ENCODE data around the gene ALDH3B1. TPM values are rescaled to one million over a fixed set of nuclear protein-coding genes. Genes with fewer than 3 reads are reported as not detected.
"Not testable (repeated sequence)": the region's sequence is repeated elsewhere in the genome, so short reads cannot be mapped to it uniquely, and the experiment has no call there.

The ALDH3B1 gene, protein sequence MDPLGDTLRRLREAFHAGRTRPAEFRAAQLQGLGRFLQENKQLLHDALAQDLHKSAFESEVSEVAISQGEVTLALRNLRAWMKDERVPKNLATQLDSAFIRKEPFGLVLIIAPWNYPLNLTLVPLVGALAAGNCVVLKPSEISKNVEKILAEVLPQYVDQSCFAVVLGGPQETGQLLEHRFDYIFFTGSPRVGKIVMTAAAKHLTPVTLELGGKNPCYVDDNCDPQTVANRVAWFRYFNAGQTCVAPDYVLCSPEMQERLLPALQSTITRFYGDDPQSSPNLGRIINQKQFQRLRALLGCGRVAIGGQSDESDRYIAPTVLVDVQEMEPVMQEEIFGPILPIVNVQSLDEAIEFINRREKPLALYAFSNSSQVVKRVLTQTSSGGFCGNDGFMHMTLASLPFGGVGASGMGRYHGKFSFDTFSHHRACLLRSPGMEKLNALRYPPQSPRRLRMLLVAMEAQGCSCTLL
- total RNA-seq (2021): 98.1 and 104 TPM in 2 replicates
- percentile 72 among the genes with signal in this experiment for Bru-seq, nascent RNA
- percentile 75 among the genes with signal in this experiment for BruChase-seq, experiment 1, labeled RNA remaining after a 2-hour chase
- percentile 83 among the genes with signal in this experiment for BruChase-seq, experiment 2, labeled RNA remaining after a 6-hour chase
- long read RNA-seq, transcript ALDH3B1-210 (9 exons, 1,594 nt): minor isoform, 6 of 203 reads
- long read RNA-seq, transcript ALDH3B1-208 (9 exons, 2,078 nt): minor isoform, 13 of 203 reads
- long read RNA-seq, transcript ALDH3B1-201 (10 exons, 2,786 nt): major isoform, 125 of 203 reads
- long read RNA-seq, partial matches to known transcripts: 23 of 203 reads
- long read RNA-seq, other reads (novel, unspliced or antisense): 35 of 203 reads

- no peaks in the 10 kb centered on the region for H3K9me3 ChIP-seq (ENCODE audit: insufficient read depth, low read depth)
- ChIA-PET CTCF (interaction anchor here (0.5 to 1.1 kb wide), 2 partner anchors 10 to 33 kb away, joined by 8 read pairs; no protein-coding TSS in a partner anchor), POLR2A (ENCODE audit: unreplicated experiment) (interaction anchor here (0.5 to 1.0 kb wide), 15 partner anchors 8 to 1622 kb away, joined by 3 to 14 read pairs (median 4); no protein-coding TSS in a partner anchor)
- H3F3A ChIP-seq (ENCODE audit: insufficient read depth, low read depth): peaks cover 58% of the 10 kb centered on the region
- H3K4me3 ChIP-seq: peak within 1 kb of the TSS; percentile 59
- H3K4me1 ChIP-seq (replicated peaks; ENCODE audit: insufficient read depth): peaks cover 69% of the 10 kb centered on the region
- no peaks in the 10 kb centered on the region for H3K27me3 ChIP-seq (ENCODE audit: insufficient read depth, low read depth)
- H3K9me2 ChIP-seq (ENCODE audit: insufficient read depth): no peaks in the 10 kb centered on the region
- no peak within 1 kb of the TSS; the same call in 1 of the 2 replicates for H2AFZ ChIP-seq
- H3K36me3 ChIP-seq (ENCODE audit: low read depth): no peaks in the 10 kb centered on the region
- H3K27ac ChIP-seq: peak within 1 kb of the TSS; percentile 93
- peaks cover 22% of the 10 kb centered on the region; the same call in 1 of the 2 replicates for H3K79me2 ChIP-seq (ENCODE audit: low read depth)
- intact Hi-C loops (cut with micrococcal nuclease; ENCODE audit: unreplicated experiment): loop anchor here (1.0 to 10.0 kb wide), 5 partner anchors 10 to 166 kb away; no protein-coding TSS in a partner anchor
- no peak for TF ChIP-seq EZH2 (IDR thresholded peaks at IDR 0.05; ENCODE audit: low read depth)
- TF ChIP-seq, protein P1, sequence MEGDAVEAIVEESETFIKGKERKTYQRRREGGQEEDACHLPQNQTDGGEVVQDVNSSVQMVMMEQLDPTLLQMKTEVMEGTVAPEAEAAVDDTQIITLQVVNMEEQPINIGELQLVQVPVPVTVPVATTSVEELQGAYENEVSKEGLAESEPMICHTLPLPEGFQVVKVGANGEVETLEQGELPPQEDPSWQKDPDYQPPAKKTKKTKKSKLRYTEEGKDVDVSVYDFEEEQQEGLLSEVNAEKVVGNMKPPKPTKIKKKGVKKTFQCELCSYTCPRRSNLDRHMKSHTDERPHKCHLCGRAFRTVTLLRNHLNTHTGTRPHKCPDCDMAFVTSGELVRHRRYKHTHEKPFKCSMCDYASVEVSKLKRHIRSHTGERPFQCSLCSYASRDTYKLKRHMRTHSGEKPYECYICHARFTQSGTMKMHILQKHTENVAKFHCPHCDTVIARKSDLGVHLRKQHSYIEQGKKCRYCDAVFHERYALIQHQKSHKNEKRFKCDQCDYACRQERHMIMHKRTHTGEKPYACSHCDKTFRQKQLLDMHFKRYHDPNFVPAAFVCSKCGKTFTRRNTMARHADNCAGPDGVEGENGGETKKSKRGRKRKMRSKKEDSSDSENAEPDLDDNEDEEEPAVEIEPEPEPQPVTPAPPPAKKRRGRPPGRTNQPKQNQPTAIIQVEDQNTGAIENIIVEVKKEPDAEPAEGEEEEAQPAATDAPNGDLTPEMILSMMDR (conservative IDR thresholded peaks at IDR 0.05): no peak
- BruUV-seq (replicated peaks): TSS peak; percentile 11
- peak within 1 kb of the TSS; percentile 81 for H3K4me2 ChIP-seq
- H4K20me1 ChIP-seq (ENCODE audit: insufficient read depth): no peaks in the 10 kb centered on the region
- DNase-seq: peak; percentile 90 to 98
These were observed at the start of gene ALDH3B1 for GRCh38 chr11:68010090-68011041. TSS of gene ALDH3B1 (plus strand) at chr11:68010327. CDS start at chr11:68015298, 4,971 bp downstream.

DNA sequence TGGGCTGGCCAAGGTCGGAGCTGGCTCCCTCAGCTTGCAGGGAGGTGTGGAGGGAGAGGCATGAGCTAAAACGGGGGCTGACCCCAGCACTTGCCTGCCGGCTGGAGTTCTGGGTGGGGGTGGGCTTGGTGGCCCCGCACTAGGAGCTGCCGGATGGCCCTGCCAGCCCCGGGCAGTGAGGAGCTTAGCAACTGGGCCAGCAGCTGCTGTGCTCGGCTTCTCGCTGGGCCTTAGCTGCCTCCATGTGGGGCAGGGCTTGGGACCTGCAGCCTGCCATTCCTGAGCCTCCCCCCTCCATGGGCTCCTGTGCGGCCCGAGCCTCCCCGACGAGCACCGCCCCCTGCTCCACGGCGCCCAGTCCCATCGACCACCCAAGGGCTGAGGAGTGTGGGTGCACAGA, 46.9 kb upstream of the ALDH3B1 start:
- H3K27ac ChIP-seq; H3K79me2 ChIP-seq (ENCODE audit: low read depth); H3K9me3 ChIP-seq (ENCODE audit: insufficient read depth, low read depth); CTCF ChIA-PET; DNase-seq; H3K4me3 ChIP-seq; H3K9me2 ChIP-seq (ENCODE audit: insufficient read depth); H3K4me1 ChIP-seq (replicated peaks; ENCODE audit: insufficient read depth); H4K20me1 ChIP-seq (ENCODE audit: insufficient read depth); POLR2A ChIA-PET (ENCODE audit: unreplicated experiment); intact Hi-C loops (cut with micrococcal nuclease; ENCODE audit: unreplicated experiment); H2AFZ ChIP-seq; H3F3A ChIP-seq (ENCODE audit: insufficient read depth, low read depth); H3K4me2 ChIP-seq; H3K36me3 ChIP-seq (ENCODE audit: low read depth); BruUV-seq (replicated peaks): not testable (repeated sequence)
- peaks cover 19% of the 10 kb centered on the region for H3K27me3 ChIP-seq (ENCODE audit: insufficient read depth, low read depth)

DNA sequence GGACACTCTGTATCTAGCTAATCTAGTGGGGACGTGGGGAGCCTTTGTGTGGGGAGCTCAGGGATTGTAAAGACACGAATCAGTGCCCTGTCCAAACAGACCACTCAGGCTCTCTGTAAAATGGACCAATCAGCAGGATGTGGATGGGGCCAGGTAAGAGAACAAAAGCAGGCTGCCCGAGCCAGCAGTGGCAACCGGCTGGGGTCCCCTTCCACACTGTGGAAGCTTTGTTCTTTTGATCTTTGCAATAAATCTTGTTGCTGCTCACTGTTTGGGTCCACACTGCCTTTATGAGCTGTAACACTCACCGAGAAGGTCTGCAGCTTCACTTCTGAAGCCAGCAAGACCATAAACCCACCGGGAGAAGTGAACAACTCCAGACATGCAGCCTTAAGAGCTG, 46.2 kb upstream of the ALDH3B1 start:
- BruUV-seq (replicated peaks); DNase-seq; H3K27ac ChIP-seq; H3F3A ChIP-seq (ENCODE audit: insufficient read depth, low read depth); H3K4me2 ChIP-seq; H3K4me1 ChIP-seq (replicated peaks; ENCODE audit: insufficient read depth); H3K9me2 ChIP-seq (ENCODE audit: insufficient read depth); H3K4me3 ChIP-seq; POLR2A ChIA-PET (ENCODE audit: unreplicated experiment); H3K9me3 ChIP-seq (ENCODE audit: insufficient read depth, low read depth); H4K20me1 ChIP-seq (ENCODE audit: insufficient read depth); H3K36me3 ChIP-seq (ENCODE audit: low read depth); H2AFZ ChIP-seq; CTCF ChIA-PET; intact Hi-C loops (cut with micrococcal nuclease; ENCODE audit: unreplicated experiment); H3K79me2 ChIP-seq (ENCODE audit: low read depth): not testable (repeated sequence)
- peaks cover 19% of the 10 kb centered on the region for H3K27me3 ChIP-seq (ENCODE audit: insufficient read depth, low read depth)

- CTCF ChIA-PET: interaction anchor here (0.6 kb wide), 1 partner anchor 34 kb away, joined by 6 read pairs; no protein-coding TSS in a partner anchor
These were observed 45.4 kb upstream of the ALDH3B1 start for GRCh38 chr11:67964746-67965145.

GRCh38 chr11:67965830-67966348, 44.2 kb upstream of the ALDH3B1 start:
- H3K9me2 ChIP-seq (ENCODE audit: insufficient read depth); H4K20me1 ChIP-seq (ENCODE audit: insufficient read depth); POLR2A ChIA-PET (ENCODE audit: unreplicated experiment); CTCF ChIA-PET; H3K27ac ChIP-seq; DNase-seq; H2AFZ ChIP-seq; H3K4me2 ChIP-seq; H3K4me1 ChIP-seq (replicated peaks; ENCODE audit: insufficient read depth); intact Hi-C loops (cut with micrococcal nuclease; ENCODE audit: unreplicated experiment); BruUV-seq (replicated peaks); H3K36me3 ChIP-seq (ENCODE audit: low read depth); H3K9me3 ChIP-seq (ENCODE audit: insufficient read depth, low read depth); H3K4me3 ChIP-seq; H3F3A ChIP-seq (ENCODE audit: insufficient read depth, low read depth); H3K79me2 ChIP-seq (ENCODE audit: low read depth): not testable (repeated sequence)
- H3K27me3 ChIP-seq (ENCODE audit: insufficient read depth, low read depth): peaks cover 15% of the 10 kb centered on the region

More at GRCh38 chr11:67964746-67965145, 45.4 kb upstream of the ALDH3B1 start:
- DNase-seq; H3K36me3 ChIP-seq (ENCODE audit: low read depth); H2AFZ ChIP-seq; POLR2A ChIA-PET (ENCODE audit: unreplicated experiment); H3K9me3 ChIP-seq (ENCODE audit: insufficient read depth, low read depth); H3K4me3 ChIP-seq; H3K79me2 ChIP-seq (ENCODE audit: low read depth); H3K4me1 ChIP-seq (replicated peaks; ENCODE audit: insufficient read depth); BruUV-seq (replicated peaks); intact Hi-C loops (cut with micrococcal nuclease; ENCODE audit: unreplicated experiment); H3K27ac ChIP-seq; H3K9me2 ChIP-seq (ENCODE audit: insufficient read depth); H3F3A ChIP-seq (ENCODE audit: insufficient read depth, low read depth); H4K20me1 ChIP-seq (ENCODE audit: insufficient read depth); H3K4me2 ChIP-seq: not testable (repeated sequence)
- peaks cover 19% of the 10 kb centered on the region for H3K27me3 ChIP-seq (ENCODE audit: insufficient read depth, low read depth)
